Fibroblast of lung (primary cell): ENCODE data around the gene PIGH.

ENCODE experiments used
- EZH2 ChIP-seq: IDR thresholded peaks from 2 replicates; pipeline ENCODE4 v1.5.1; 2012; ENCODE audit warnings: low read length, control low read depth, mild to moderate bottlenecking; ENCODE audit errors: missing control alignments
- TF ChIP-seq, protein P1 (sequence below), 2 donors: IDR thresholded peaks in 1 of 2; conservative IDR thresholded peaks in 1 of 2; 1 replicate in 1 of 2; 2 replicates in 1 of 2; pipeline ENCODE4 v1.5.1; 2011 to 2012; ENCODE audit warnings: low read length in 2 of 2, control low read depth in 1 of 2, inconsistent platforms in 1 of 2, low read depth in 1 of 2, mild to moderate bottlenecking in 1 of 2

DNA sequence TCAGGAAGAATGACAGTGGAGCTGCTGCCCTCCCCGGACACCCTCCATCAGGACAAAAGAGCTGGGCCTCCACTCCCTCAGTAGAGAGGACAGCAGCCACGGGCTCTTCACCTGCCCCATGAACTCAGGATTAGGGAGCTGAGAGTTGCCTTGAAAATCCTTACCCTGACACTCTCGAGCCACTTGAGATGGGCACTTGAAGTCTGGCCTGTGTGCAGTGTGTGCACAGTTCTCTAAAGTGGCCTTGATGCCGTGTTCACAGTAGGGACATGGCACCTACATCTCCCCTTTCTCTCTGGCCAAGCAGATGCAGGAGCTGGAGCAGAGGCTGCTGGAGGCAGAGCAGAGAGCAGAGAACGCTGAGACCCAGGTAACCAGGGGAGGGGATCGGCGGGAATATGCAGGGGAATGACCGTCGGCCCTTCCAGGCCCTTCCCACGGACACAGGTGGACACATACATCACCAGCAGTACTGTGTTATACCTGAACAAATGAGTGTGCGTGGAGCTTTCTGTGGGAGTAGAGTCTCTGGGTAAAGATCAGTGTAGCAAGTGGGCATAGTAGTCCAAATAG is 44.5 kb downstream of the PIGH start:
- TF ChIP-seq, protein P1, sequence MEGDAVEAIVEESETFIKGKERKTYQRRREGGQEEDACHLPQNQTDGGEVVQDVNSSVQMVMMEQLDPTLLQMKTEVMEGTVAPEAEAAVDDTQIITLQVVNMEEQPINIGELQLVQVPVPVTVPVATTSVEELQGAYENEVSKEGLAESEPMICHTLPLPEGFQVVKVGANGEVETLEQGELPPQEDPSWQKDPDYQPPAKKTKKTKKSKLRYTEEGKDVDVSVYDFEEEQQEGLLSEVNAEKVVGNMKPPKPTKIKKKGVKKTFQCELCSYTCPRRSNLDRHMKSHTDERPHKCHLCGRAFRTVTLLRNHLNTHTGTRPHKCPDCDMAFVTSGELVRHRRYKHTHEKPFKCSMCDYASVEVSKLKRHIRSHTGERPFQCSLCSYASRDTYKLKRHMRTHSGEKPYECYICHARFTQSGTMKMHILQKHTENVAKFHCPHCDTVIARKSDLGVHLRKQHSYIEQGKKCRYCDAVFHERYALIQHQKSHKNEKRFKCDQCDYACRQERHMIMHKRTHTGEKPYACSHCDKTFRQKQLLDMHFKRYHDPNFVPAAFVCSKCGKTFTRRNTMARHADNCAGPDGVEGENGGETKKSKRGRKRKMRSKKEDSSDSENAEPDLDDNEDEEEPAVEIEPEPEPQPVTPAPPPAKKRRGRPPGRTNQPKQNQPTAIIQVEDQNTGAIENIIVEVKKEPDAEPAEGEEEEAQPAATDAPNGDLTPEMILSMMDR (conservative IDR thresholded peaks at IDR 0.05 in 1 of 2, IDR thresholded peaks at IDR 0.05 in 1 of 2; ENCODE audit: low read depth in 1 of 2, low read length in 2 of 2), result no peak
- no peak for TF ChIP-seq EZH2
